Pancreas (tissue), 10 donors: ENCODE data around the gene DAND5. TPM values are rescaled to one million over a fixed set of nuclear protein-coding genes. Genes with fewer than 3 reads are reported as not detected.

ENCODE experiments used
- ATAC-seq, 4 donors: fragments of 200-7000 bp; cut with Tn5 transposase; one replicate each; pipeline versions ENCODE4 v1.8.0 to v1.9.1; 2020; ENCODE audit warnings: mild to moderate bottlenecking in 4 of 4, moderate library complexity in 4 of 4
- DNase-seq, 6 donors: peaks; one replicate each; pipeline ENCODE4 v3.0.0-alpha.2; 2020
- FAIRE-seq: peaks from 2 replicates; lab custom pipeline; 2012; peaks lifted over from hg19 to GRCh38; lab: Jason Lieb, UNC
- H3K27ac ChIP-seq, 4 donors: fragments of 200-600 bp; sonication (generic); 1 replicate in 3 of 4; 2 replicates in 1 of 4; pipeline versions ENCODE4 v1.5.0 to v1.8.0; 2020
- H3K27me3 ChIP-seq, 4 donors: fragments of 200-600 bp; one replicate each; pipeline ENCODE4 v1.8.0; 2021
- H3K36me3 ChIP-seq, 3 donors: fragments of 200-600 bp; sonication (generic) in 1 of 3; one replicate each; pipeline versions ENCODE4 v1.5.0 to v1.8.0; 2020 to 2021
- H3K4me1 ChIP-seq, 3 donors: fragments of 200-600 bp; one replicate each; pipeline ENCODE4 v1.8.0; 2021
- H3K4me3 ChIP-seq, 4 donors: fragments of 200-600 bp; sonication (generic) in 2 of 4; one replicate each; pipeline versions ENCODE4 v1.5.0 to v1.8.0; 2020 to 2021
- H3K9me3 ChIP-seq, 4 donors: fragments of 200-600 bp; one replicate each; pipeline ENCODE4 v1.8.0; 2021
- CTCF ChIP-seq, 4 donors: fragments of 200-600 bp; sonication (generic) in 3 of 4; IDR thresholded peaks; one replicate each; pipeline versions ENCODE4 v1.5.0 to v1.8.0; 2021; ENCODE audit warnings: antibody characterized with exemption in 4 of 4
- WGBS, 2 donors: extraction: QIAGEN DNeasy Blood & Tissue Kit; methylation state at CpG; one replicate each; pipeline ENCODE4 v1.1.7; 2013; 5-methylcytosine and 5-hydroxymethylcytosine counted together
- intact Hi-C, 3 donors: fragments of 100-400 bp; cut with DNase I; formaldehyde crosslinking; loops; one replicate each; pipeline versions ENCODE4 v1.11.1 to v1.14.2; 2022
- polyA plus RNA-seq, 2 donors: library from polyadenylated mRNA; stranded (reverse); fragments of 200-250 nt; gene quantifications; one replicate each; pipeline ENCODE4 v1.2.3, GENCODE V29; 2013
- total RNA-seq, 6 donors: library from RNA; stranded (reverse); fragmentation: NEBNext Ultra II Directional in 4 of 6; extraction: Animal tissue kit (Norgen Biotek cat#: 25700) in 4 of 6; gene quantifications; one replicate each; pipeline versions ENCODE4 v1.2.1 to v1.2.4, GENCODE V29; 2021 to 2023
- donor health status: healthy with polysubstance abuse.
- donor health status: DM: no; HTN: no; CAD: no; lungs with moderate emphysema.
- donor health status: DM: no; HTN: no; CAD: no.
- donor health status: control.
- donor health status: control.
- donor health status: Bipolar disorder and iron deficiency.
- donor health status: DM: yes; HTN: yes; CAD: no.
- donor health status: DM: no; HTN: no; CAD: no.
- donor health status: DM: no; HTN: no; CAD: no.
- donor health status: DM: yes; HTN: yes; CAD: no.

The DAND5 gene
- total and polyA plus RNA-seq, 8 donors, result 0.12 to 0.23 (median 0.14) TPM; not detected in 4

GRCh38 chr19:13011653-13012389, 42.4 kb downstream of the DAND5 start:
- H3K9me3 ChIP-seq, result no peaks in the 10 kb centered on the region
- TF ChIP-seq CTCF (IDR thresholded peaks at IDR 0.05), result no peak
- FAIRE-seq (no peak), ATAC-seq (no peak), DNase-seq (peak in 1 of 6 donors; percentile 45)
- no peak overlapping the region for H3K27ac ChIP-seq
- no peaks in the 10 kb centered on the region for H3K27me3 ChIP-seq
- WGBS, 2 donors, result 77 to 80% methylated on average over 54 of the region's 54 CpGs
- intact Hi-C loops, result no loop called here
- H3K36me3 ChIP-seq, result no peaks in the 10 kb centered on the region
- H3K4me1 ChIP-seq, result peaks cover 4 to 16% (median 14%) of the 10 kb centered on the region in 3 donors
- no peak overlapping the region for H3K4me3 ChIP-seq

GRCh38 chr19:13012390-13012689, 43.0 kb downstream of the DAND5 start:
- no peak for FAIRE-seq
- Histone ChIP-seq H3K36me3 (no peaks in the 10 kb centered on the region), H3K4me1 (peaks cover 4 to 12% (median 10%) of the 10 kb centered on the region in 3 donors), H3K27me3 (no peaks in the 10 kb centered on the region), H3K9me3 (no peaks in the 10 kb centered on the region), H3K4me3 (no peak overlapping the region), H3K27ac (peak overlapping the region in 1 of 4 donors; percentile 1)
- intact Hi-C loops, result no loop called here
- no peak for ATAC-seq
- no peak for DNase-seq
- no peak for TF ChIP-seq CTCF (IDR thresholded peaks at IDR 0.05)
- WGBS, 2 donors, result 67 to 71% methylated on average over 23 of the region's 23 CpGs

- Histone ChIP-seq H3K27ac (peak overlapping the region in 1 of 4 donors; percentile 1), H3K36me3 (no peaks in the 10 kb centered on the region), H3K4me3 (no peak overlapping the region), H3K27me3 (no peaks in the 10 kb centered on the region), H3K9me3 (no peaks in the 10 kb centered on the region), H3K4me1 (peaks cover 3 to 6% (median 4%) of the 10 kb centered on the region in 3 donors)
- no peak for TF ChIP-seq CTCF (IDR thresholded peaks at IDR 0.05)
- WGBS, 2 donors, result 79 to 82% methylated on average over 51 to 52 of the region's 52 CpGs
- FAIRE-seq (no peak), DNase-seq (peak in 1 of 6 donors; percentile 19), ATAC-seq (peak in 3 of 4 donors; percentile 27 to 40 (median 31))
- intact Hi-C loops, result no loop called here
Measured at GRCh38 chr19:13012690-13013608, 43.6 kb downstream of the DAND5 start.

GRCh38 chr19:13013649-13014048, 44.3 kb downstream of the DAND5 start:
- H3K27me3 ChIP-seq, result no peaks in the 10 kb centered on the region
- no peak for DNase-seq
- no peak overlapping the region for H3K27ac ChIP-seq
- intact Hi-C loops, result no loop called here
- FAIRE-seq, result no peak
- no peak for ATAC-seq
- no peak for TF ChIP-seq CTCF (IDR thresholded peaks at IDR 0.05)
- no peaks in the 10 kb centered on the region for H3K9me3 ChIP-seq
- H3K36me3 ChIP-seq, result no peaks in the 10 kb centered on the region
- 85% methylated on average over 20 of the region's 20 CpGs for WGBS, 2 donors
- no peak overlapping the region for H3K4me3 ChIP-seq
- no peaks in the 10 kb centered on the region for H3K4me1 ChIP-seq
